ENCODE data around the gene UNC5CL. TPM values are rescaled to one million over a fixed set of nuclear protein-coding genes. Genes with fewer than 3 reads are reported as not detected.

UNC5CL gene
- total RNA-seq, 4 donors from 2014 or later: 0.07 to 1.2 (median 0.37) TPM

GRCh38 chr6:40988634-40989033, 50.4 kb downstream of the UNC5CL start:
- H3K9me3 ChIP-seq: no peaks in the 10 kb centered on the region
- no peaks in the 10 kb centered on the region for H3K4me1 ChIP-seq
- H3K4me3 ChIP-seq: no peak overlapping the region
- no peak for ATAC-seq
- no peaks in the 10 kb centered on the region for H3K36me3 ChIP-seq
- no peaks in the 10 kb centered on the region for H3K27me3 ChIP-seq
- TF ChIP-seq POLR2A (IDR thresholded peaks at IDR 0.05) (no peak), CTCF (IDR thresholded peaks at IDR 0.05) (no peak), POLR2AphosphoS5 (IDR thresholded peaks at IDR 0.05) (no peak), EP300 (IDR thresholded peaks at IDR 0.05) (no peak)
- no peak overlapping the region for H3K27ac ChIP-seq

GRCh38 chr6:40986921-40987819, 51.9 kb downstream of the UNC5CL start:
- Histone ChIP-seq H3K4me3 (no peak overlapping the region), H3K4me1 (no peaks in the 10 kb centered on the region), H3K27me3 (no peaks in the 10 kb centered on the region), H3K9me3 (no peaks in the 10 kb centered on the region), H3K36me3 (no peaks in the 10 kb centered on the region), H3K27ac (no peak overlapping the region)
- WGBS, 2 donors (ENCODE audit: low coverage in 1 of 2): 56 to 67% methylated on average over 7 to 8 of the region's 8 CpGs
- TF ChIP-seq CTCF (IDR thresholded peaks at IDR 0.05) (no peak), POLR2AphosphoS5 (IDR thresholded peaks at IDR 0.05) (no peak), EP300 (IDR thresholded peaks at IDR 0.05) (no peak), POLR2A (IDR thresholded peaks at IDR 0.05) (no peak)
- no peak for ATAC-seq

- no peak for ATAC-seq
- no peaks in the 10 kb centered on the region for H3K4me1 ChIP-seq
- H3K4me3 ChIP-seq: no peak overlapping the region
- H3K9me3 ChIP-seq: no peaks in the 10 kb centered on the region
- no peak overlapping the region for H3K27ac ChIP-seq
- H3K36me3 ChIP-seq: no peaks in the 10 kb centered on the region
- 20% methylated on average over 1 of the region's 2 CpGs; no CpG with 5 or more reads in 1 of the 2 donors for WGBS, 2 donors (ENCODE audit: low coverage in 1 of 2)
- no peaks in the 10 kb centered on the region for H3K27me3 ChIP-seq
- TF ChIP-seq EP300 (IDR thresholded peaks at IDR 0.05): no peak
- TF ChIP-seq POLR2A (IDR thresholded peaks at IDR 0.05): no peak
- no peak for TF ChIP-seq CTCF (IDR thresholded peaks at IDR 0.05)
- no peak for TF ChIP-seq POLR2AphosphoS5 (IDR thresholded peaks at IDR 0.05)
These were observed 52.7 kb downstream of the UNC5CL start for GRCh38 chr6:40986364-40986763.

GRCh38 chr6:40983752-40984151, 55.3 kb downstream of the UNC5CL start:
- H3K4me3 ChIP-seq: no peak overlapping the region

More at GRCh38 chr6:40983752-40984151, 55.3 kb downstream of the UNC5CL start:
- no peaks in the 10 kb centered on the region for H3K9me3 ChIP-seq
- ATAC-seq: no peak
- H3K36me3 ChIP-seq: no peaks in the 10 kb centered on the region
- H3K27ac ChIP-seq: no peak overlapping the region
- no peaks in the 10 kb centered on the region for H3K4me1 ChIP-seq
- peaks cover 8% of the 10 kb centered on the region for H3K27me3 ChIP-seq
- TF ChIP-seq POLR2AphosphoS5 (IDR thresholded peaks at IDR 0.05) (no peak), CTCF (IDR thresholded peaks at IDR 0.05) (no peak), POLR2A (IDR thresholded peaks at IDR 0.05) (no peak), EP300 (IDR thresholded peaks at IDR 0.05) (no peak)

Measured in gastroesophageal sphincter (tissue), 4 donors.